NCI-H460 (cell line): Measurements from ENCODE around the gene DHRS4. TPM values are rescaled to one million over a fixed set of nuclear protein-coding genes. Genes with fewer than 3 reads are reported as not detected.

Source experiments
- DNase-seq: peaks from one replicate; pipeline ENCODE4 v3.0.0-alpha.2; 2016; ENCODE audit warnings: low read depth; ENCODE audit errors: extremely low read depth
- polyA plus RNA-seq: library from polyadenylated mRNA; depleted of rRNA; stranded (reverse); fragments of >200 nt; gene quantifications from 2 replicates; pipeline ENCODE4 v1.2.3, GENCODE V29; 2014; cell fraction: nucleus; rRNA removed
- total RNA-seq: library from RNA; depleted of rRNA; stranded (reverse); fragments of >200 nt; shearing (Covaris generic); gene quantifications from 2 replicates; pipeline ENCODE4 v1.2.3, GENCODE V29; 2014; rRNA removed

DHRS4 gene
- total RNA-seq, result 39.0 and 39.2 TPM in 2 replicates
- 32.8 and 52.5 TPM in 2 replicates for polyA plus RNA-seq

DNA sequence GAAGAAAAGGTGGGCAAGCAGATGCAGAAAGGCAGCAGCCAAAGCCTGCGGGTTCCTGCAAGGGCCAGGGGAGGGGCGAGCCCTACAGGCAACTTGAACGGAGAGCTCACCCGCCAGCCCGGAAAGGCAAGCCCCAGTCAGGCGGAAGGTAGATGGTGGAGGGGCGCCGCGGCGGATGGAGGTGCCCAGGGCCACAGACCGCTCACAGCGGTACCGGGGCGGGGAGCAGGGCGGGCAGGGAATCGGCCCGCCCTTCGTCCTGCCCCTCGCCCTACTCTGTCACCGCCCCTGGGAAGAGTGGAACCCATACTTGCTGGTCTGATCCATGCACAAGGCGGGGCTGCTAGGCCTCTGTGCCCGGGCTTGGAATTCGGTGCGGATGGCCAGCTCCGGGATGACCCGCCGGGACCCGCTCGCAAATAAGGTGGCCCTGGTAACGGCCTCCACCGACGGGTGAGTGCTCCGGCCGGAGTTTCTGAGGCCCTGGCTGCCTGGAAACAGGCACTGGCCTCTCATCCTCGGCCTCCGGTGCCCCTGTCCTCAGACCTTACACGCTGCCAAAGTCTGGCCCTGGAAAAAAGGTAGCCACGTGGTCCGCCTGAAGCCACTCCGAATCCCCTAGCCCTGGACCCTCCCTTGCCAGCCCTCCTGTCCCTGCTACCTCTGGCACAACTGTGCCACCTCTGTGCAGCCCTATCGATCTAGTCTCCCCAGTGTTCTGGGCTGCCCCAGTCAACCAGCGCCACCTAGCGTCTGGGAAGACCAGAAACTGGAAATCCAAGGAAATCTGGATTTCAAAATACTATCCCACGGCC lies at the start of gene DHRS4:
Gene DHRS4, plus strand, starts transcription at position 307 of the 815 bp plus-strand sequence. Its CDS starts 19 bp downstream, at position 326.
- peak; percentile 85 for DNase-seq

- peak; percentile 70 for DNase-seq
Observed at GRCh38 chr14:23910101-23910875, 43.3 kb upstream of the DHRS4 start.

- no peak for DNase-seq
Observed at GRCh38 chr14:23910876-23911210, 42.7 kb upstream of the DHRS4 start.

- DNase-seq, result no peak
Observed at GRCh38 chr14:23915559-23915958, 38.0 kb upstream of the DHRS4 start.

DNA sequence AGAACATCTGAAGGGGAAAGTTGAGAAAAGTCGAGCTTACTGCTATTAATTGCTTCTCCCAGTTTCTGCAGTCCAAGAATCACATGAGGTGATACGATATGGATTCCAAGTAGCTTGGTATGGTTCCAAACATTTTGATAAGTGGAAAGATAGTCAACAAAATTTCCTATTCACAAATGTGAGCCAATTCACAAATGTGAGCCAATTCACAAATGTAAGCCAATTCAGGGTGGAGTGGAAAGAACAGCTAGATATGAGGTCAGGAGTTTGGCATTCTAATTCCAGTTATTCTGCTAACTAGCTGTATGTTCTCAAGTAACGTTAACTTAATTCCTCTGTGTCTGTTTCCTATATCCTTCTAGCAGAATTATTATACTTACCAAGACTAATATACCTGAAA lies 37.6 kb upstream of the DHRS4 start:
- DNase-seq, result no peak

DNA sequence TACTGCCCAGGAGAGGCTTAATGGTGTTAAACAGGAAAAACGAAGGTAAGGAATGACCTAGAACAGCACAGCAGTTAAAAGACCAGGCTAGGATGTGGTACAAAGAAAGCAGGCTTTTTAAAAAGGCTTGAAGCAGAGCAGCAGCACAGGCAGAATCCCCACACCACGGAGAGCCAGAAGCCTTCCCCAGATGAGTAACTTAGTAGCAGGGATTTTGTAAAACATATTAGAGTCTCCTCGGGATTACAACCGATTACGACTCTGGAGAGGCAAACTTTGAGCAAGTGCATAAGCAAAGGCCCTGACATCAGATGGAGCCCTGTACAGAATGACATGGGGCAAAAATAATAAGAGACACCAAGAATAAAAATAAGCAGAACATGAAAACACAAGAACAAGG lies 37.1 kb upstream of the DHRS4 start:
- no peak for DNase-seq

DNA sequence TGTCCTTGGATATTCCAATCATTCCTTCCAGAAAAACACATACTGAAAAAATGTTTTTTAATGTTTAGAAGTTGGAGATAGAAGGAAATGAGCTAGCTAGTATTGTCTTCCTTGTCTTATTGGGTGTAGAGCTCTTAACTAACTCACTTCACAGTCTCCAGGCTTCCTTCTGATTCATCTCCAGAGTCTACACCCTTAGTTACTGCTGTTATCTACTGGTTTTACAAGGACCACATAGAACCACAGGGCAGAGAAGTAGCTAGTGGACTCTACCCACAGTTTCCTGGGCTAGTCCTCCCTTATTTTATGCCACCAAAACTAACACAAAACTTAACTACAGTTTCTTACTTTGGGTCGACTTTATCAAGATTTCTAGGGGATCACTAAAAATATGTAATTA lies 31.0 kb upstream of the DHRS4 start:
- no peak for DNase-seq

DNA sequence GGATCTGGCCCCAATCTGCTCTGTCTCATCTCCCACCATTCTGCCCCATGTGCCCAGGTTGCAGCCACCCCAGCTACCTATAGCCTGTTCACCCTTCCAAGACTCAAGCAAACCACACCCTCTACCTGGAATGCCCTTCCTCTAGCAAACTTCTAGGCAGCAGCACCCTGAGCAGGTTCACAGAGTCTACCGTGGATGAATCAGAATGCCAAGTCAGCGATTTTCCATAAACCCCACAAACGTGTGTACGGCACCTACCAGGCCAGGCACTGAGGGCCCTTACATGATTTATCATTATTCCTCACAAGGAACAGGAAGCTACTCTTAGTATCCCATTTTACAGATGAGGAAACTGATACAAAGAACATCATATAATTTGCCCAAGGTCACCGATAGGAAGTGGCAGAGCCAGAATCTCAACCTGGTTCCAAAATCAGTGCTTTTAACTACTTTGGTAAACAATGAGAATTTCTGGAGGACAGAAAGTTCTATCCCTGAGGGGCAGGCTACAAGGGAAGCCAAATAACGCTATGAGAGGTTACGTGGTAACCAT lies 28.0 kb upstream of the DHRS4 start:
- DNase-seq, result no peak

GRCh38 chr14:23926543-23926942 lies 27.0 kb upstream of the DHRS4 start:
- DNase-seq, result no peak

DNA sequence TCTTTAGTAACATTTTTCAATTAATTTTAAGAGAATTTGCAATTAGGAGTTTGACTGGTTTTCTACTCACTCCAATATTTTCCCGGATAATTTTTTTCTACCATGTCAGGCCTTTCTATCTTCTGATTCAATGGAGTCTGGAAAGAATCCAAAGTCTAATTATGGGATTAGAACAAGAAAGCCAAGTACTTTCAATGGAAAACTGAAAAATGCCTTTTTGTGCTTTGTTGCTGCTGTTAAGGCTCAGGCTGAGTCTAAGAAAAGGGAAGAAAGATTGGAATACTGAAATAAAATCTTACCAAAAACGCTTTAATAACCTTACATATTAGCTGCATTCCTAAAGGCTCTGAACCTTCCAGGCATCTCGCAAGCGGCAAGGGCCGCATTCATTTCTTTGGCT lies 24.4 kb upstream of the DHRS4 start:
- no peak for DNase-seq

- DNase-seq, result peak; percentile 69
Observed at GRCh38 chr14:23929822-23930294, 23.7 kb upstream of the DHRS4 start.

DNA sequence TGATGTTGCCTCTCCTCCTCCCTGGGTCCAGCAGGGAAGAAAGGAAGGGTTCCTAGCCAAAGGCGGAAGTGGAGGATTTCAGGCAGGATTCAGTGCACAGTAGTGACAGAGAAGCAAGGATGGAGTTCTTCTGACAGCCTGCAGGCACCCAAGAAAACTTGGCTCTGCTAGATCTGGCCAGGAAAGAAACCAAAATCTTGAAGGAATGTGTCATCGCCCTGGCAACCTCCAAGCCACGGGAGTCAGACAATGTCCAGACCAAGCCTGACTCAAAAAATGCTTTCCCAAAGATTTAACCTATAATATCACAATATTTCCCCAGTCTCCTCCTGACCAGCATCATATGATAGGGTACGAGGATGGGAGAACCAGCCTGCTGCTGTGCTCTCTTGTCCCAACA lies 22.8 kb upstream of the DHRS4 start:
- DNase-seq, result no peak

GRCh38 chr14:23931721-23932289 lies 21.8 kb upstream of the DHRS4 start:
- DNase-seq, result no peak

DNA sequence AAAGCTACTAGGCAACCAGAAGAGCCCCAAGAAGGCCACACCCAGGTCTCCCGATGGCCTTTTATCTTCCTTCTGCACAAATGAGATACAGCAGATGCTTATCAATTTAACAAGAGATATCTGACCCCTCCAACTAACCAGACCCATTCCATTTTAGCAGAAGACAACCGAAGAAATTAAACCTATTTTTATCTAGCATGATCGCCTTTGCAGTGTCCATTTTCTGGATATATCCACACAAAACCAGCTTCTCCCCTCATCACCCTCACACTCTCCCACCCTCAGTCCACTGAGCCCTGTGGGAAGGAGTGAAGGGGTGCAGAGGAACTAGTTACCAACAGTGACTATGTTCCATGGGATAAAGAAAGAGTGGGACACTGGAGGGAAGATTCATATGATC lies 20.9 kb upstream of the DHRS4 start:
- no peak for DNase-seq

DNA sequence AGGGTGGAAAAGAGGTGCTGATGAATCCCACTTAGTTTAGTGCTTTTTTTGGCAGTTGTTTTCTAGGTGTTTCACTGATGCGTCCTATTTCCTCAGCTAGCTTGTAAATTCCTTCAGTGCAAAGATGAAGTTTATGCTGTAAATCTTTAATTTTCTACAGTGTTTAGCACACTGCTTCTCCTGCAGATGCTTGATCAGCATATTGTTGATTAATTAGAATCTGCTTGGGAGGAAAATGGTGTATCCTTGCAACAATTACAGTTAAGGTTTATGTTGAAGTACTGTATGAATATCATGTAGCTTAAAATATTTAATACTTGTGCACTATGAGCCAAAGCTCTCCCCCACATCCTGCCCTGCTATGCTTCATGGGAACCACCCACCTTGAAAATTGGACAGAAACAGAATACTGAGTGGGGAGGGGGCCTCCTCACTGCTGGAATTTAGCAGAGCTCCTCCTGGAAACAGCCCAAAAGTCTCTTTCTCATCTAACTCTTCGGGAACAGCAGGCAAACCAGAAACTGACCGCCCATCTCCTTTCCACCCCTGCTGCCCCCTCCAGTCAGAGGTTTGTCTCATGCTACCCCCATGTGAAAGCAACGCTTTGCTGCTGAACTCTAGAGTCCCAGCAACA lies 20.3 kb upstream of the DHRS4 start:
- DNase-seq, result no peak

- no peak for DNase-seq
Observed at GRCh38 chr14:23933742-23934128, 19.8 kb upstream of the DHRS4 start.

DNA sequence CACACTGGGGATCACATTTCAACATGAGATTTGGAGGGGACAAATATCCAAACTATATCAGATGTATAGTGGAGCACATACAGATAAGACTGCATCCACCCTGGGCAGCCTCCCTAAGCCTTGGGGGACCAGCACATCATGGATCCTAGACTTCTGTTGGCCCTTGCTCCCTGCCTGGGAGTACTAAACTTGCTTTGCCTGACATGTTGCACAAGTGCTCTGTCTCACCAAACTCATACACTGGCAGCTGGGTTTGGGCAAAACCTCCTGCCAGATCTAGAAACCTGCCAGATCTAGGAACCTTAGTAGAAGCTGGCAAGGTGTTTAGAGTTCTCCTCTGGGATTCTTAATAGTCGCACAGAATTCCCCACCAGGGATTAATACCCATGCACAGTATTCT lies 18.4 kb upstream of the DHRS4 start:
- no peak for DNase-seq

- no peak for DNase-seq
Observed at GRCh38 chr14:23936084-23936829, 17.3 kb upstream of the DHRS4 start.

DNA sequence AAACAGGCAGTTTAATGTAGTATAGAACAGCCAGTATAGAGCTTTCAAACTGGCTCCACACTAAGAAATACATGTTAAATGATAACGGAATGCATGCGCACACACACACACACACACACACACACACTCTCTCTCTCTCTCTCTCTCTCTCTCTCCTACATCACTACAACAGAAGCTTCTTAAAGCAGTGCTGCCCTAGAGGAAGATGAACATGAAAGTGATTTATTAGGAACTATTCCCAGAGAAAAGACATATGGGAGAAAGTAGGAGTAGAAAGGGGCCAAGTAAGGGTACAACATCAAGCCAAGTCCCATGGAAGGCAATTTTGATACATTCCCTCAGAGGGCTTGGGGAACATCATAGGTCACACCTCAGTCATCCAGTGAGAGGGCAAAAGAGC lies 16.4 kb upstream of the DHRS4 start:
- no peak for DNase-seq

DNA sequence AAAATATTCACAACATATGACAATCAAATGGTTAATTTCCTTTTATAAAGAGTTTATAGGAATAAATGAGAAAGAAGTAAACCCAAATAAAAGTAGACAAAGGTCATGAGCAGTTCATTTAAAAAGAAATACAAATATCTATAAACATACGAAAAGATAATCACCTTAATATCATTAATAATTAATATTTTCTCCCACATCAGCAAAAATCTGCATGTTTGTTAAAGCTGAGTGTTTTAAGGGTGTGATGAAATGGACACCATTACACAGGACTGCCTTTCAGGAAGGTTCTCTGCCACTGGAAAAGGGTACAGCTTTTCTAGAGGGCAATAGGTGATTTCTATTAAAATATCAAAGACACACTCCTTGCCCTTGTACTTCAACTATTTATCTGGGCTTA lies 14.7 kb upstream of the DHRS4 start:
- DNase-seq, result no peak
